Amygdala (tissue), 56 donors: ENCODE results near the gene COL26A1.
A peak's percentile ranks its signal among the peaks of the same experiment; 100 is the strongest.
"Not testable (repeated sequence)": the region's sequence is repeated elsewhere in the genome, so short reads cannot be mapped to it uniquely, and the experiment has no call there.

Source experiments
- DNase-seq, 56 donors: peaks; one replicate each; lab custom pipeline; 2025; lab: John Stamatoyannopoulos, UW

Gene COL26A1

GRCh38 chr7:101487105-101487458, 124.4 kb downstream of the COL26A1 start:
- DNase-seq = no peak

- DNase-seq = no peak
Observed at GRCh38 chr7:101487753-101488152, 125.1 kb downstream of the COL26A1 start.

- no peak for DNase-seq
Observed at GRCh38 chr7:101488826-101489572, 126.3 kb downstream of the COL26A1 start.

GRCh38 chr7:101490439-101490838, 127.8 kb downstream of the COL26A1 start:
- not testable (repeated sequence) for DNase-seq

GRCh38 chr7:101491442-101491841, 128.8 kb downstream of the COL26A1 start:
- not testable (repeated sequence) for DNase-seq

GRCh38 chr7:101494602-101495329, 132.1 kb downstream of the COL26A1 start:
- DNase-seq = peak in 1 of 56 donors; percentile 4

GRCh38 chr7:101496017-101496416, 133.3 kb downstream of the COL26A1 start:
- DNase-seq = no peak

- DNase-seq = no peak
Observed at GRCh38 chr7:101501351-101501750, 138.7 kb downstream of the COL26A1 start.

GRCh38 chr7:101502466-101503098, 139.9 kb downstream of the COL26A1 start:
- no peak for DNase-seq

- not testable (repeated sequence) for DNase-seq
Observed at GRCh38 chr7:101505510-101505909, 142.8 kb downstream of the COL26A1 start.

- no peak for DNase-seq
Observed at GRCh38 chr7:101506531-101506930, 143.9 kb downstream of the COL26A1 start.

GRCh38 chr7:101507327-101507726, 144.7 kb downstream of the COL26A1 start:
- no peak for DNase-seq

GRCh38 chr7:101507791-101508252, 145.1 kb downstream of the COL26A1 start:
- peak in 12 of 56 donors; percentile 2 to 38 (median 7) for DNase-seq

- no peak for DNase-seq
Observed at GRCh38 chr7:101510297-101510696, 147.6 kb downstream of the COL26A1 start.

GRCh38 chr7:101511965-101512364, 149.3 kb downstream of the COL26A1 start:
- no peak for DNase-seq

GRCh38 chr7:101516851-101517250, 154.2 kb downstream of the COL26A1 start:
- no peak for DNase-seq

- DNase-seq = no peak
Observed at GRCh38 chr7:101517304-101517703, 154.6 kb downstream of the COL26A1 start.

GRCh38 chr7:101518336-101518735, 155.7 kb downstream of the COL26A1 start:
- no peak for DNase-seq

- no peak for DNase-seq
Observed at GRCh38 chr7:101519324-101520023, 156.8 kb downstream of the COL26A1 start.

GRCh38 chr7:101521430-101521925, 158.8 kb downstream of the COL26A1 start:
- DNase-seq = no peak

GRCh38 chr7:101522021-101522420, 159.3 kb downstream of the COL26A1 start:
- DNase-seq = no peak
